Measurements from ENCODE around the gene FCN1.

GRCh38 chr9:134880484-134881312 lies 37.0 kb downstream of the FCN1 start, which contains the start of gene FCN2:
- no peak for TF ChIP-seq POLR2A (IDR thresholded peaks at IDR 0.05)
- TF ChIP-seq, protein P1, sequence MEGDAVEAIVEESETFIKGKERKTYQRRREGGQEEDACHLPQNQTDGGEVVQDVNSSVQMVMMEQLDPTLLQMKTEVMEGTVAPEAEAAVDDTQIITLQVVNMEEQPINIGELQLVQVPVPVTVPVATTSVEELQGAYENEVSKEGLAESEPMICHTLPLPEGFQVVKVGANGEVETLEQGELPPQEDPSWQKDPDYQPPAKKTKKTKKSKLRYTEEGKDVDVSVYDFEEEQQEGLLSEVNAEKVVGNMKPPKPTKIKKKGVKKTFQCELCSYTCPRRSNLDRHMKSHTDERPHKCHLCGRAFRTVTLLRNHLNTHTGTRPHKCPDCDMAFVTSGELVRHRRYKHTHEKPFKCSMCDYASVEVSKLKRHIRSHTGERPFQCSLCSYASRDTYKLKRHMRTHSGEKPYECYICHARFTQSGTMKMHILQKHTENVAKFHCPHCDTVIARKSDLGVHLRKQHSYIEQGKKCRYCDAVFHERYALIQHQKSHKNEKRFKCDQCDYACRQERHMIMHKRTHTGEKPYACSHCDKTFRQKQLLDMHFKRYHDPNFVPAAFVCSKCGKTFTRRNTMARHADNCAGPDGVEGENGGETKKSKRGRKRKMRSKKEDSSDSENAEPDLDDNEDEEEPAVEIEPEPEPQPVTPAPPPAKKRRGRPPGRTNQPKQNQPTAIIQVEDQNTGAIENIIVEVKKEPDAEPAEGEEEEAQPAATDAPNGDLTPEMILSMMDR (IDR thresholded peaks at IDR 0.05): no peak
- no peak for TF ChIP-seq POLR2AphosphoS5 (IDR thresholded peaks at IDR 0.05)
- no peak for TF ChIP-seq EP300 (IDR thresholded peaks at IDR 0.05; ENCODE audit: low read depth)
